Fibroblast of peridontal ligament (primary cell): ENCODE results near the gene STAP2.
"Not testable (repeated sequence)": the region's sequence is repeated elsewhere in the genome, so short reads cannot be mapped to it uniquely, and the experiment has no call there.

Source experiments
- DNase-seq: peaks from one replicate; pipeline ENCODE4 v3.0.0-alpha.2; 2010; ENCODE audit errors: extremely low read depth

The STAP2 gene

GRCh38 chr19:4357921-4358326 lies 19.3 kb upstream of the STAP2 start:
- no peak for DNase-seq

DNA sequence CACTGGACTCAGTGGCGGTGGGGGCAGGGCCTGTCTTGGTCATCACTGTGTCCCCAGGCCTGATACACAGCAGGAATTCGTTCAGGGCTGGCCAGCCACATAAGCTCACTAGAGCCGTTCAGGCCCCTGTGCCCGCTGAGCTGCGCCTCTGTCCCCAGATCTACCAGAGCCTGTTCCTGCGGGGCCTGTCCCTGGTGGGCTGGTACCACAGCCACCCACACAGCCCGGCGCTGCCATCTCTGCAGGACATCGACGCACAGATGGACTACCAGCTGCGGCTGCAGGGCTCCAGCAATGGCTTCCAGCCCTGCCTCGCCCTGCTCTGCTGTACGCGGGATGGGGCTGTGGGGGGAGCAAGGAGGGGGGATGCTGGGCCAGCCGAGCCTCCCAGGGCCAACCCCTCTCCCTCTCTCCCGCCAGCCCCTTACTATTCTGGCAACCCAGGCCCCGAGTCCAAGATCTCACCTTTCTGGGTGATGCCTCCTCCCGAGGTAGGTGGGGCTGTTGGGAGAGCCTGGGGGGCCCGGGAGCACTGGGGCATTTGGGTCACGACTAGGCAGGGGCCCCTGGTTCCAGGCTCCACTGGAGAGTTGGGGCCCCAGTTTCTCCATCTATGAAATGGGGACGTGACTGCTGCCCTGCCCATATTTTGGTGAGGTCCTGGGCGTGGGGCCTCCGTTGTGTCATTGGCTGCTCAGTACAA lies 18.6 kb upstream of the STAP2 start:
- DNase-seq = no peak

DNA sequence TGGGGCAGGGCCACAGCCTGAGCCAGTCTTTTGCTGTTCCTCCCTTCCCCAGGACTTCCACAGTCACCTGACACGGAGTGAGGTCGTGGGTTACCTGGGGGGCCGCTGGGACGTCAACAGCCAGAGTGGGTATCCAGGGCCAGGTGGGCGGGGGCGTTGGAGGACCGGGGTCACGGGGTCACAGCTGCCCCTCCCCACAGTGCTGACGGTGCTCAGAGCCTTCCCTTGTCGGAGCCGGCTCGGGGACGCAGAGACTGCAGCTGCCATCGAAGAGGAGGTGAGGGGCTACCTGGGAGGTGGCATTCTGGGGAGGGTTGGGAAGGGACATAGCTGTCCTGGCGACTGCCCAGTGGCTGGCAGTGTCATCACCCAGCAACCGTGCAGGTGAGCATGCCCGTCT lies 16.3 kb upstream of the STAP2 start:
- no peak for DNase-seq

GRCh38 chr19:4354282-4354681 lies 15.7 kb upstream of the STAP2 start:
- DNase-seq = no peak

DNA sequence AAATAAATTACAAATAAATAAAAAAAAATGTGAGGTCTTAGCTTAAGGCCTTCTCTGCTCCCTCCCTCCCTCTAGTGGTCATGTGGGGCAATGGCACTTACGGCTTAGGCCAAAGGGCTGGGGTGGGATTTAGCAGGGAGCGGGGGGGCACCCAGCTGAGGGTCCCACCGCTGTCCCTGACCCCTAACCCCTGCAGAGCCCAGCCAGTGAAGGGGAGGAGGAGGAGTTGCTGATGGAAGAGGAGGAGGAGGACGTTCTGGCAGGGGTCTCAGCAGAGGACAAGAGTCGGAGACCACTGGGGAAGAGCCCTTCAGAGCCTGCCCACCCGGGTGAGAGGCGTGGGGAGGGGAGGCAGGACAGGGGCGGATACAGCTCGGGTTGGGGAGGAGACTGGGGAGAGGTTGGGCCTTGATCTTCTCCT lies 14.1 kb upstream of the STAP2 start:
- DNase-seq = peak; percentile 71

- DNase-seq = no peak
These were observed 12.1 kb upstream of the STAP2 start for GRCh38 chr19:4350726-4351125.

GRCh38 chr19:4350111-4350510 lies 11.5 kb upstream of the STAP2 start:
- DNase-seq = no peak

DNA sequence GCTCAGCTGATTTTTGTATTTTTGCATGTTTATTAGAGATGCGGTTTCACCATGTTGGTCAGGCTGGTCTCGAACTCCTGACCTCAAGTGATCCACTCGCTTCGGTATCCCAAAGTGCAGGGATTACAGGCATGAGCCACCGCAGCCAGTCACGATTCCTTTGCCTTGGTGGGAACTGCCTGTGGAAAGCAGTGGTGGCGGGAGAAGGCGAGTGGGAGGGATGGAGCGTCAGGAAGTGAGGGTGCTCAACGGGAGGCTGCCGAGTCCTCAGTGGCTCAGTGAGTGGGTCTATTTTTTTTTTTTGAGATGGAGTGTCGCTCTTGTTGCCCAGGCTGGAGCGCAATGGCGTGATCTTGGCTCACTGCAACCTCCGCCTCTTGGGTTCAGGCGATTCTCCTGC lies 10.6 kb upstream of the STAP2 start:
- DNase-seq = not testable (repeated sequence)

- DNase-seq = no peak
These were observed 8.9 kb upstream of the STAP2 start for GRCh38 chr19:4347521-4347920.

DNA sequence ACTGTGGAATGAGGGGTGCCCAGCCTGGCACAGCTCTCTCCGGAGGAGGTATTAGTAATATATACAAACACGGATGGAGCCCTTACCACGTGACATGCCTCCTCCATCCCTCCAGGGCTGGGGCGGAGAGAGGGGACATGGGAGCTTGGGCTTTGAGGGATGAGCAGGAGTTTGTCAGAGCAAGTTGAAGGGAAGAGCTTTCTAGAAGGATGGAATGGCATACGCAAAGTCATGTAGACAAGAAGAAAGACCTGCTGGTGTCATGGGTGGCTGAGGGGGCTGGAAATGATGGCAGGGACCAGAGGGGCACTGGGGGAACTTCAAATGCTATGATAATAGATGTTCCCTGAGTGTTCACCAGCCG lies 7.4 kb upstream of the STAP2 start:
- DNase-seq = no peak

GRCh38 chr19:4345342-4346019 lies 6.9 kb upstream of the STAP2 start:
- no peak for DNase-seq

DNA sequence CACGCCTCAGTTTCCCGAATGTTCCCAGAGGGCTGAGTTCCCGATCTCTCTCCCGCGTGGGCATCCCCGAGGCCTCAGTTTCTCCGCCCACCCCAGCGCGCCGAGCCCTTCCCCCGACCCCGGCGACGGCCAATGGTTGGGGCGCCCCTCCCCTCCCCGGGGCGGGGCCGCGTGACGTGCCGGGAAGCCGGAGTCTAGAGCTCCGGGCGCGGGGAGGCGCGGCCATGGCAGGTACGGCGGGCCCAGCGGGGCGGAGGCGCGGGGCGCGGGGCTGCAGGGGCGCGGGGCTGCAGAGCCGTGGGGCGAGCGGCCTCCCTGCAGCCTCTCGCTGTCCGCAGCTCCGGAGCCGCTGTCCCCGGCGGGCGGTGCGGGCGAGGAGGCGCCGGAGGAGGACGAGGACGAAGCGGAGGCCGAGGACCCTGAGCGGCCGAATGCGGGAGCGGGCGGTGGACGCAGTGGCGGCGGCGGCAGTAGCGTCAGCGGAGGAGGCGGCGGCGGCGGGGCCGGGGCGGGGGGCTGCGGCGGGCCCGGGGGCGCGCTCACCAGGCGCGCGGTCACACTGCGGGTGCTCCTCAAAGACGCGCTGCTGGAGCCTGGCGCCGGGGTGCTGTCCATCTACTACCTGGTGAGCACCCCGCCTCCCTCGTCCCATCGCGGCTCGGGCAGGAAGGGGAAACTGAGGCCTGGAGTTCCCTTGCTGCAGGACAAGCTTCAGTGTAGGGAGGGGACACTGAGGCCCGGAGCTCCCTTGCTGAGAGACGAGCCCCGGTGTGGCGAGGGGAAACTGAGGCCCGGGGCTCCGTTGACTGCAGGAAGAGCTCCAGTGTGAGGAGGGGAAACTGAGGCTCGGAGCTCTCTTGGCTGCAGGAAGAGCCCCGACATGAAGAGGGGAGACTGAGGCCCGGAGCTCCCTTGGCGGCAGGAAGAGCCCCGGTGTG lies 5.0 kb upstream of the STAP2 start, which contains the start of gene MPND:
Gene MPND (plus strand): TSS at position 193 of the 938 bp plus-strand sequence. CDS start 32 bp downstream, at position 225.
- DNase-seq = peak; percentile 60

- DNase-seq = peak; percentile 100
These were observed 4.2 kb upstream of the STAP2 start for GRCh38 chr19:4342615-4343369.

DNA sequence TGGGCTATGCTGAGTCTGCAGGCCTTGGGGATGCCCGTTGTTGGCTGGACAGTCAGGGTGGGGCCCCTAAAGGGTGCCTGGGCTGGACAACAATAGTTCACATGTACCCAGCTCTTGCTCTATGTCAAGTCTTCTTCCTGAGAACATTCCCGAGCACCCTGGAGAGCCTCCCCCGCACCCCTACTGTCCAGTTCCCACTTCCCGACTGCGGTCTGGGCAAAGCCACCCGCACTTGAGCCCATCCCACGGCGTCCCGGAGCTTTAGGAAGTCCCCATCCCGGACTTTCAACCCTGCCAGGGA lies 3.6 kb upstream of the STAP2 start:
- DNase-seq = no peak

- peak; percentile 24 for DNase-seq
These were observed 654 bp downstream of the STAP2 start for GRCh38 chr19:4337906-4338440.

DNA sequence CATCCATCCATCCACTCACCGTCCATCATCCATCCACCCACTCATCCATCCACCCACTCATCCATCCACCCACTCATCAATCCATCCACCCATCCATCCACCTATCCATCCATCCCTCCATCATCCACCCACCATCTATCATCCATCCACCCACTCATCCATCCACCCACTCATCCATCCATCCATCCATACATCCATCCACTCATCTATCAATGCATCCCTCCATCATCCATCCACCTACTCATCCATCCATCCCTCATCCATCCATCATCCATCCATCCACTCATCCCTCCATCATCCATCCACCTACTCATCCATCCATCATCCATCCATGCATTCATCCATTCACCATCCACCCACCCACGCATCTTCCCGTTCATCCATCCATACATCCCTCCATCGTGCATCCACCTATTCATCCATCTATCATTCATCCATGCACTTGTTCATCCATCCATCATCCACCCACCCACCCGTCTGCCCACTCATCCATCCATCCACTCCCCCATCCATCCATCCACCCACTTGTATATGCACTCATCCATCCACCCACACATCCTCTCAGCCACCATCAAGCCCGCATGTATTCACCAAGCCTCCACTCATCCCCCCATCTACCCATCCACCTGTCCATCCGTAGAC lies 3.6 kb downstream of the STAP2 start:
- no peak for DNase-seq

DNA sequence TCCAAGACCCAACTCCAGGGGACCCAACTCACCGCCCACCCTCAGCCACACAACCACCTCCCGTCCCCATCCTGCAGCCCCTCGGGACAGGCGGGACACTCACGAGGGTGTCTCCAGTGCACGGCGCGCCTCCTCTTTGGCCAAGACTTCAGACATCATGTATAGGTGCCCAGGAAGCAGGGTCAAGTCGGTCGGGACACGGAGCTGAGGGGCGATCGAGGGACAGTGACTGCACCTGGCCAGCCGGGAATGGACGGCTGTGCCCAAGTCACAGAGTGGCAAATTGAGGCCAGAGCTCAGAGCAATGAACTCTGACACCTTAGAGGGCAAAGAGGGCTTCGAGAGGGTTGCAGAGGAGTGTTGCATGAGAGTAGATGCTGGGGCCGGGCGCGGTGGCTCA lies 8.8 kb downstream of the STAP2 start:
- no peak for DNase-seq

DNA sequence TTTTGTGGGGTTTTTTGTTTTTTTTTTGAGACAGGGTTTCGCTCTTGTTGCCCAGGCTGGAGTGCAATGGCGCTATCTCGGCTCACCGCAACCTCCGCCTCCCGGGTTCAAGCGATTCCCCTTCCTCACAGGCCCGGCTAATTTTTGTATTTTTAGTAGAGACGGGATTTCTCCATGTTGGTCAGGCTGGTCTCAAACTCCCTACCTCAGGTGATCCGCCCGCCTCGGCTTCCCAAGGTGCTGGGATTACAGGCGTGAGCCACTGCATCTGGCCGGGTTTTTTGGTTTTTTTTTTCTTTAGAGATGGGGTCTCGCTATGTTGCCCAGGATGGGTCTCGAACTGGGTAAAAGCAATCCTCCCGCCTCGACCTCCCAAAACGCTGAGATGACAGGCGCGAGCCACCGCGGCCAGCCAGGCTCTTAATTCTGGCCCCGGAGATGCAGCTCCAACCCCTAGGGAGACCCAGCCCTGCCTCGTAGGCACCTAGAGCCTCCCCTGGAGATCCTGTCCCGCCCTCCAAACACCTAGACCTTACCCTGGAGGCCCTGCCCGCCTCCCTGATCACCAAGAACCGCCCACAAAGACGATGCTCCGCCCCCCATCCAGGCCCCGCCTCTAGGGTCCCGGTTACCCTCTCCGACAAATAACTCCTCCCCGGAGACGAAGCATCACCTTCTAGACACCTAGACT lies 9.5 kb downstream of the STAP2 start:
- not testable (repeated sequence) for DNase-seq

DNA sequence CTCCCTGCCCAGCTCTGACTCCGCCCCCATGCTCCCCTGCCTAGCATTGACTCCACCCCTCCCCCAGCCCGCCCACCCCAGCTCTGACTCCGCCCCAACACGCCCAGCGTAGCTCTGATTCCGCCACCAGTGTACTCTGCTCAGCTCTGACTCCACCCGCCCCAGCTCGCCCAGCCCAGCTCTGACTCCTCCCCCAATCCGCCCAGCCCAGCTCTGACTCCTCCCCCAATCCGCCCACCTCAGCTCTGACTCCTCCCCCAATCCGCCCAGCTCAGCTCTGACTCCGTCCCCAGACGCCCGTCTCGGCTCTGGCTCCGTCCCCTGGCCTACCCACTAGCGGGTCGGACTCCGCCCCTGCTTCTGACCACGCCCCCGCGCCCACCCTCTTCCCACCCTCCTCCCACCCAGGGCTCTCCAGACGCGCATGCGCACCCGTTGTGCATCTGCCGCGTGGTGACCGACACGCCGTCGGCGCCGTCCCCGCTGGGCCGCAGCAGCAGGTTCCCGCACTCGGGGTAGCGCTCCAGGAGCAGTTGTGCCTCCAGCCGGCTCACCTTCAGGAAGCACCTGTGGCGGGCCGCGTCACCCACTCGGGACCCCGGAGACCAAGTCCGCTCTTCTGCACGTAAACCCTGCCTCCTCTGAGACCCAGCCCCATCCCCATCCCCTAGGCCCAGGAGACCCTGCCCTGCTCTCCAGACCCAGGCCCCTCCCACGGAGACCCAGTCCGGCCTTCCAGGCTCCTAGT lies 10.2 kb downstream of the STAP2 start:
- DNase-seq = peak; percentile 80

- no peak for DNase-seq
These were observed 10.8 kb downstream of the STAP2 start for GRCh38 chr19:4327877-4328242.
